Large intestine (tissue), 3 donors: Measurements from ENCODE around the gene IRF4. TPM values are rescaled to one million over a fixed set of nuclear protein-coding genes. Genes with fewer than 3 reads are reported as not detected.

Experiments used
- DNase-seq, 2 donors: peaks; one replicate each; pipeline versions ENCODE4 v3.0.0 to v3.0.0-alpha.2; 2013
- H3K27ac ChIP-seq: one replicate; pipeline ENCODE4 v1.5.1; 2013; ENCODE audit warnings: low read length
- H3K27me3 ChIP-seq: 2 replicates; pipeline ENCODE4 v1.6.1; 2013; ENCODE audit warnings: low read length; ENCODE audit not compliant: control insufficient read depth, insufficient read depth
- H3K36me3 ChIP-seq: 2 replicates; pipeline ENCODE4 v1.6.1; 2013; ENCODE audit warnings: low read length; ENCODE audit not compliant: control insufficient read depth, insufficient read depth
- H3K4me1 ChIP-seq: one replicate; pipeline ENCODE4 v1.6.1; 2013; ENCODE audit warnings: low read length; ENCODE audit not compliant: control insufficient read depth, insufficient read depth
- H3K4me3 ChIP-seq: one replicate; pipeline ENCODE4 v1.5.1; 2013; ENCODE audit warnings: low read length
- H3K9me3 ChIP-seq: one replicate; pipeline ENCODE4 v1.6.1; 2013; ENCODE audit warnings: mild to moderate bottlenecking, low read depth, low read length, moderate library complexity; ENCODE audit not compliant: control insufficient read depth
- WGBS: methylation state at CpG from one replicate; pipeline ENCODE4 v1.1.5; 2013; ENCODE audit warnings: low lambda C conversion rate; ENCODE audit not compliant: insufficient coverage; 5-methylcytosine and 5-hydroxymethylcytosine counted together
- polyA plus RNA-seq: library from polyadenylated mRNA; unstranded; fragments of 120-200 nt; gene quantifications from one replicate; pipeline ENCODE4 v1.2.1, GENCODE V29; 2013

The IRF4 gene
- polyA plus RNA-seq, 1 donor, result 0.21 TPM

DNA sequence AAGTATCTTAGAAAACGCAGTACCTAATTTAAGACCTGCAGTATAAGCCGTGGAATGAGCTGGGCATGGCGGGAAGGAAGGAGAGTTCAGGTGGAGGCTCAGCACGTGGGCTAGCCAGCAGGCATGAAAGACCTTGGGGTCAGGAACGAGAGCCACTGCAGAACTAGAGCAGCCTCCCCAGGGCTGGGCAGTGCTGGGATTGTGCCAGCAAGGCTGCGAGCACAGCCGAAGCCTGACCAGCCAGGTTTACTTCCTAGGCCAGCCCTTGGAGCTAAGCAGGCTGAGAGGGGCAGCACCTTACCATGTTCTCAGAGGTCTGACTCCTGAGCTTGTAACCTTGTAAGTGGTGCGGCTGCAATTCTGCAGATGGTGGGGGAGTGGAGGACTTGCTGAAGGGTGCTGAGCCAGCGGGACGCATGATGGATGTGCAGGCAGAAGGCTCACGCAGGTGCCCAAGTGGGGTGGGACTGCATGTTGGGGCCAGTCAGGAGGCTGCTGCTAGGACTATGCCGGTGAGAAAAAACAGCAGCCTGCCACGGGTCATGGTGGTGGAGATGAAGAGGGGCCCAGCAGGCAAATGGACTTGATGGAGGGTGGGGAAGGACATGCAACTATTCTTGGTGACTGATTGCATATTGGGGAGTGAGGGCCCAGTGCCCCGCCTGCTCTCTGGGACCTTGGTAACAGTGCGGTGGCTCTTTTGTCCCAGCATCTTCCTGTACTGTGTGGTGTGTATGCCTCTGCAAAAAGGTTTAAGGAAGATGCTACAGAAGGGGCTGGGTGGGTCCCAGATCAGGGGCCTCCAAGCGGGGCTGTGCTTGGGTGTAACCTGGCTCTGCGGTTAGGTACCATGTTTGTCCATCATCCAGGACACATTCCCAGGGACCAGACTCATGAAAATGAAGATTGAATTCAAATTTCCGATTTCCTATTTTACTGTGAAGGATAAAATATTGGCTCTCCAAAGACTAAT is 37.6 kb upstream of the IRF4 start:
- DNase-seq, result no peak
- 89% methylated on average over 3 of the region's 18 CpGs for WGBS
- Histone ChIP-seq H3K9me3 (peaks cover 4% of the 10 kb centered on the region), H3K27me3 (no peaks in the 10 kb centered on the region), H3K4me1 (no peaks in the 10 kb centered on the region), H3K36me3 (peaks cover 10% of the 10 kb centered on the region), H3K27ac (no peak overlapping the region), H3K4me3 (no peak overlapping the region)

DNA sequence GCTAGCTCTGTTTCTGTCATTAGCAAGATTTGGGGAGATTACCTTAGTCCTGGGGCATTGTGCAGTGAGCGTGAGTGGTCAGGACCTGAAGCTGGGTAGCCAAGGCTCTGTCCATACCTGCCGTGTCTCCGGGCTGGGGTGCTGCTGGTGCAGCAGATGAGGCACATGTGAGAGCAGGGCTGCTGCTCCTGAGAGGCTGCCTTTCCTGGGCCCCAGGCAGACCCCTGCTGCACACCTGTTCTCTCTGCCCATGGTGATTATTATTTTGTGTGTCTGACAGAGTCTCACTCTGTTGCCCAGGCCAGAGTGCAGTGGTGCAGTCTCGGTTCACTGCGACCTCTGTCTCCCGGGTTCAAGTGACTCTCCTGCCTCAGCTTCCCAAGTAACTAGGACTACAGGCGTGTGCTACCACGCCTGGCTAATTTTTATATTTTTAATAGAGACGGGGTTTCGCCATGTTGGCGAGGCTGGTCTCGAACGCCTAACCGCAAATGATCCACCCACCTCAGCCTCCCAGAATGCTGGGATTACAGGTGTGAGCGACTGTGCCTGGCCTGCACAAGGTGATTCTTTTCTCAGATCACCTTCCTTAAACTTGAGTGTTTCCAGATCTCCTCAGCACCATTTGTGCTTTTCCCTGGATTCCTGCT is 36.8 kb upstream of the IRF4 start:
- WGBS, result no CpG with 5 or more reads among the region's 15 CpGs
- H3K4me1 ChIP-seq, result no peaks in the 10 kb centered on the region
- H3K9me3 ChIP-seq, result peaks cover 10% of the 10 kb centered on the region
- no peaks in the 10 kb centered on the region for H3K27me3 ChIP-seq
- H3K4me3 ChIP-seq, result no peak overlapping the region
- peaks cover 4% of the 10 kb centered on the region for H3K36me3 ChIP-seq
- DNase-seq, result no peak
- no peak overlapping the region for H3K27ac ChIP-seq

GRCh38 chr6:355373-356208 is 36.0 kb upstream of the IRF4 start:
- H3K4me3 ChIP-seq, result no peak overlapping the region
- H3K4me1 ChIP-seq, result no peaks in the 10 kb centered on the region
- no peak overlapping the region for H3K27ac ChIP-seq
- peaks cover 2% of the 10 kb centered on the region for H3K36me3 ChIP-seq
- H3K9me3 ChIP-seq, result peaks cover 10% of the 10 kb centered on the region
- no peak for DNase-seq
- WGBS, result 84% methylated on average over 3 of the region's 9 CpGs
- H3K27me3 ChIP-seq, result no peaks in the 10 kb centered on the region

DNA sequence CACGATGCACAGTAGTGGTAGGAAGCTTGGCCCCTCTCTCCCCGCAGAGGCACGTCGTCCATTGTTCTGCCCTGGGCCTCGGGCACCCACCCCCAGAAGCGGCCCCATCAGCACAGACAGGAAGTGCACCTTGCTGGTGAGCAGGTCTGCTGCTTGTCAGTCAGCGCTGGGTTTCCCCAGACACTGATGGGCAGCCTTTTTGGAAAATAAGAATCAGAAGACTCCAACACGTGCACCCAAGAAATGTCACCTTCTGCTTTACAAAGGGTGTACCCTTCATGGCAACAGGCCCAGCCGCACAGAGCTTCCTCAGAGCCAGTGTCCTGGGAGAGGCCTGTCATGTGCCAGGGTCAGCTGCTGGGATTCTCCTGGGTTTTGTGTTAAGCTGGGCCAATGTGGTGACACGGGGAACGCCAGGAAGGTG is 34.7 kb upstream of the IRF4 start:
- no peak overlapping the region for H3K4me3 ChIP-seq
- no peak overlapping the region for H3K27ac ChIP-seq
- no peaks in the 10 kb centered on the region for H3K4me1 ChIP-seq
- no CpG with 5 or more reads among the region's 11 CpGs for WGBS
- no peaks in the 10 kb centered on the region for H3K27me3 ChIP-seq
- no peaks in the 10 kb centered on the region for H3K36me3 ChIP-seq
- H3K9me3 ChIP-seq, result peaks cover 10% of the 10 kb centered on the region
- no peak for DNase-seq

GRCh38 chr6:357261-357790 is 34.2 kb upstream of the IRF4 start:
- Histone ChIP-seq H3K27ac (no peak overlapping the region), H3K36me3 (no peaks in the 10 kb centered on the region), H3K27me3 (no peaks in the 10 kb centered on the region), H3K4me3 (no peak overlapping the region), H3K4me1 (no peaks in the 10 kb centered on the region), H3K9me3 (peaks cover 10% of the 10 kb centered on the region)
- WGBS, result no CpG with 5 or more reads among the region's 12 CpGs
- no peak for DNase-seq

- Histone ChIP-seq H3K27ac (no peak overlapping the region), H3K4me3 (no peak overlapping the region), H3K27me3 (no peaks in the 10 kb centered on the region), H3K4me1 (no peaks in the 10 kb centered on the region), H3K36me3 (no peaks in the 10 kb centered on the region), H3K9me3 (peaks cover 10% of the 10 kb centered on the region)
- no CpG with 5 or more reads among the region's 13 CpGs for WGBS
- no peak for DNase-seq
Observed at GRCh38 chr6:357791-358341, 33.7 kb upstream of the IRF4 start.

- H3K4me1 ChIP-seq, result no peaks in the 10 kb centered on the region
- no peaks in the 10 kb centered on the region for H3K36me3 ChIP-seq
- no peak overlapping the region for H3K4me3 ChIP-seq
- WGBS, result no CpG with 5 or more reads among the region's 4 CpGs
- DNase-seq, result no peak
- no peak overlapping the region for H3K27ac ChIP-seq
- H3K27me3 ChIP-seq, result no peaks in the 10 kb centered on the region
- peaks cover 10% of the 10 kb centered on the region for H3K9me3 ChIP-seq
Observed at GRCh38 chr6:358432-358831, 33.1 kb upstream of the IRF4 start.

DNA sequence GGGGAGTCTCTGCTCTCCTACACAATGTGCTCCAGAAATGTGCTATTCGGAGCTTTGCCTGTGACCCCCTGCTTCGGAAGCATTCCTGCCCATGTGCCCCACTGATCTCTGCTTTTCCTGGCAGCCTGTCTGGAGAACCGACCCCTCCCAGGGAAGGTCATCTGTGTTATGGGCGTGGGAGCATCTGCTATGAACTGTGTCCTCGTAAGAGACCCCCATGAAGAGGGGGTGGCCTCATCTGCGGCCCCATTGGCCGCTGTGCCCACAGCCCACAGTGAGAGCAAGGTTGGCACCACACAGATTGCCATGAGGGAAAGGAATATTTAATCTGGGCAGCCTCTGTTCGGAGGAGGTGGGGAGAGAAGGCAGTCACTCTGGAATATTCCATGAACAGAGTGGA is 32.7 kb upstream of the IRF4 start:
- no peak for DNase-seq

DNA sequence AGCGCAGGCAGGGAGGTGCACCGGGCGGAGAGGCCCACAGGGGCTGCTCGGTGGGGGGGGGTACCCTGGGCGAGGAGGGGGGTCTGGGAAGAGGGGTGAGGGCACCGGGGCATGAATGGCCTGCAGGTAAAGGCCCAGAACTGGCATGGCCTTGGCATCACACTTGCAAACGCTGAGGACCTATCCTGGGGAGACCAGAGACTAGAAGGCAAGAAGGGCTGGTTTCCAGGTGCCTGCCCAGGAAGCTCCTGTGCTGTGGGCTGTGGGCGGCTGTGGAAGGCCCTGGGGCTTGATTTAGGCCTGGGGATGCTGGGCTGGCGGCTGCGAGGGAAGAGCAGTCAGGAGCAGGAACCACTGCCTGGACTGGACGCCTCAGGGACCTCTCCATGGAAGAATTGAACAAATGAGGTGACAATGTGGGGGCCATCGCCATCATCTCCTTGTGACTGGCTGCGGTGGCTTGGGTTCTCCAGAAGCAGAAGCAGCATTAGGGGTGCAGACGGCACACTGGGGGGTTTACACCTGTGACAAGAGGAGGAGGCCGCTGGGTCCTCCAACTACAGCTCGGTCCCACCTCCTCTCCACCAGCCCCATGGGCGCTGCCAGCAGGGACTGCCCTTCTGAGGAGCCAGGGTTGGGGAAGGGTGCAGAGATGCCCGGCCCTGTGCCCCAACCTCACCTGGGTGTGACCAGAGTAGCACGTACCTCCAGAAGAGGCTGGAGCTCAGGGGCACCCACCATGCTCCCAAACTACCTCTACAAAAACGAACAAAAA is 32.1 kb upstream of the IRF4 start:
- WGBS, result 83% methylated on average over 1 of the region's 20 CpGs
- Histone ChIP-seq H3K36me3 (no peaks in the 10 kb centered on the region), H3K4me1 (no peaks in the 10 kb centered on the region), H3K9me3 (peaks cover 13% of the 10 kb centered on the region), H3K4me3 (no peak overlapping the region), H3K27ac (no peak overlapping the region), H3K27me3 (no peaks in the 10 kb centered on the region)
- DNase-seq, result no peak

More for the DNA sequence above, 32.7 kb upstream of the IRF4 start:
- H3K27ac ChIP-seq, result no peak overlapping the region
- H3K36me3 ChIP-seq, result no peaks in the 10 kb centered on the region
- H3K27me3 ChIP-seq, result no peaks in the 10 kb centered on the region
- H3K4me1 ChIP-seq, result no peaks in the 10 kb centered on the region
- no peak overlapping the region for H3K4me3 ChIP-seq
- peaks cover 11% of the 10 kb centered on the region for H3K9me3 ChIP-seq
- WGBS, result no CpG with 5 or more reads among the region's 8 CpGs
